Neural cell (in vitro differentiated cells): ENCODE results near the gene ZNF774. TPM values are rescaled to one million over a fixed set of nuclear protein-coding genes. Genes with fewer than 3 reads are reported as not detected.
"Not testable (repeated sequence)": the region's sequence is repeated elsewhere in the genome, so short reads cannot be mapped to it uniquely, and the experiment has no call there.

Experiments used
- H2AFZ ChIP-seq: fragments of 200-600, 300-800 bp; sonication (generic), shearing (Covaris generic); 2 replicates; pipeline ENCODE4 v1.6.0; 2014; ENCODE audit warnings: low read depth, mild to moderate bottlenecking, antibody characterized with exemption, low read length, moderate library complexity
- H3F3A ChIP-seq: fragments of 200-600 bp; shearing (Covaris generic); 2 replicates; pipeline ENCODE4 v1.6.1; 2016; ENCODE audit warnings: mild to moderate bottlenecking, moderate library complexity, mixed read lengths, antibody characterized with exemption, low read length; ENCODE audit not compliant: insufficient read depth, poor library complexity, severe bottlenecking
- H3K27ac ChIP-seq: fragments of 200-600, 300-800 bp; sonication (generic), shearing (Covaris generic); 2 replicates; pipeline ENCODE4 v1.5.1; 2014; ENCODE audit warnings: mild to moderate bottlenecking, low read length, moderate library complexity
- H3K27me3 ChIP-seq: fragments of 300-800, 200-600 bp; sonication (generic), shearing (Covaris generic); 2 replicates; pipeline ENCODE4 v1.6.0; 2014; ENCODE audit warnings: mild to moderate bottlenecking, low read depth, low read length, moderate library complexity; ENCODE audit not compliant: insufficient read depth
- H3K36me3 ChIP-seq: fragments of 300-800, 200-600 bp; sonication (generic), shearing (Covaris generic); 2 replicates; pipeline ENCODE4 v1.5.1; 2014; ENCODE audit warnings: mild to moderate bottlenecking, antibody characterized with exemption, low read length, moderate library complexity; ENCODE audit not compliant: insufficient read depth
- H3K4me2 ChIP-seq: fragments of 300-800, 200-600 bp; sonication (generic), shearing (Covaris generic); 2 replicates; pipeline ENCODE4 v1.6.0; 2014; ENCODE audit warnings: mild to moderate bottlenecking, low read length
- H3K4me3 ChIP-seq: fragments of 300-800, 200-600 bp; sonication (generic), shearing (Covaris generic); 2 replicates; pipeline ENCODE4 v1.5.1; 2014; ENCODE audit warnings: mild to moderate bottlenecking, low read length, moderate library complexity
- H3K79me2 ChIP-seq: fragments of 200-600 bp; shearing (Covaris generic); replicated peaks from 2 replicates; pipeline ENCODE4 v1.6.0; 2014; ENCODE audit warnings: mild to moderate bottlenecking, low read length, moderate library complexity; ENCODE audit not compliant: insufficient read depth
- H3K9ac ChIP-seq: fragments of 300-800, 200-600 bp; sonication (generic), shearing (Covaris generic); 2 replicates; pipeline ENCODE4 v1.6.1; 2016; ENCODE audit warnings: mild to moderate bottlenecking, low read length, mixed read lengths
- H3K9me2 ChIP-seq: fragments of 200-600 bp; shearing (Covaris generic); 2 replicates; pipeline ENCODE4 v1.6.1; 2016; ENCODE audit warnings: mild to moderate bottlenecking, low read length, mixed read lengths; ENCODE audit not compliant: insufficient read depth
- H3K9me3 ChIP-seq: fragments of 200-600, 300-800 bp; sonication (generic), shearing (Covaris generic); 2 replicates; pipeline ENCODE4 v1.6.1; 2016; ENCODE audit warnings: mild to moderate bottlenecking, mixed run types, low read length, moderate library complexity, mixed read lengths
- H4K20me1 ChIP-seq: fragments of 200-600 bp; shearing (Covaris generic); 2 replicates; pipeline ENCODE4 v1.6.1; 2016; ENCODE audit warnings: mild to moderate bottlenecking, mixed run types; ENCODE audit not compliant: insufficient read depth
- EP300 ChIP-seq: fragments of 450-650 bp; conservative IDR thresholded peaks from 2 replicates; pipeline ENCODE4 v1.6.1; 2014; ENCODE audit warnings: antibody characterized with exemption, mild to moderate bottlenecking, moderate library complexity; ENCODE audit not compliant: poor library complexity, severe bottlenecking
- EZH2 ChIP-seq: fragments of 200-600, 300-800 bp; shearing (Covaris generic), sonication (generic); IDR thresholded peaks from 2 replicates; pipeline ENCODE4 v1.6.1; 2014; ENCODE audit warnings: antibody characterized with exemption, low read length, borderline replicate concordance, mild to moderate bottlenecking; ENCODE audit not compliant: insufficient read depth, poor library complexity, severe bottlenecking
- MXI1 ChIP-seq: fragments of 450-650 bp; conservative IDR thresholded peaks from 2 replicates; pipeline ENCODE4 v1.6.1; 2014; ENCODE audit warnings: antibody characterized with exemption, mild to moderate bottlenecking; ENCODE audit not compliant: poor library complexity, severe bottlenecking
- POLR2AphosphoS5 ChIP-seq: IDR thresholded peaks from 2 replicates; pipeline ENCODE4 v1.6.1; 2012
- RAD21 ChIP-seq: fragments of 450-650 bp; conservative IDR thresholded peaks from 2 replicates; pipeline ENCODE4 v1.6.1; 2014; ENCODE audit warnings: antibody characterized with exemption, mild to moderate bottlenecking, moderate library complexity
- SMC3 ChIP-seq: fragments of 450-650 bp; conservative IDR thresholded peaks from 2 replicates; pipeline ENCODE4 v1.6.1; 2014; ENCODE audit warnings: antibody characterized with exemption, mild to moderate bottlenecking, moderate library complexity; ENCODE audit not compliant: poor library complexity
- TAF1 ChIP-seq: IDR thresholded peaks from 2 replicates; pipeline ENCODE4 v1.6.1; 2012; ENCODE audit warnings: low read depth
- polyA minus RNA-seq: library from RNA; depleted of rRNA, polyadenylated mRNA; stranded (reverse); fragments of >200 nt; gene quantifications from 2 replicates; pipeline ENCODE4 v1.2.3, GENCODE V29; 2014
- polyA plus RNA-seq: library from polyadenylated mRNA; depleted of rRNA; stranded (reverse); fragments of >200 nt; gene quantifications from 2 replicates; pipeline ENCODE4 v1.2.3, GENCODE V29; 2014
- TF ChIP-seq, protein P1 (sequence below): IDR thresholded peaks from 2 replicates; pipeline ENCODE4 v1.6.1; 2012; ENCODE audit warnings: borderline replicate concordance
- TF ChIP-seq, protein P2 (sequence below): fragments of 450-650 bp; IDR thresholded peaks from 2 replicates; pipeline ENCODE4 v1.5.1; 2014; ENCODE audit warnings: antibody characterized with exemption, mild to moderate bottlenecking, moderate library complexity; ENCODE audit not compliant: poor library complexity, severe bottlenecking

The ZNF774 gene
- polyA plus RNA-seq, result 6.8 and 7.0 TPM in 2 replicates
- polyA minus RNA-seq, result 9.5 and 28.0 TPM in 2 replicates

DNA sequence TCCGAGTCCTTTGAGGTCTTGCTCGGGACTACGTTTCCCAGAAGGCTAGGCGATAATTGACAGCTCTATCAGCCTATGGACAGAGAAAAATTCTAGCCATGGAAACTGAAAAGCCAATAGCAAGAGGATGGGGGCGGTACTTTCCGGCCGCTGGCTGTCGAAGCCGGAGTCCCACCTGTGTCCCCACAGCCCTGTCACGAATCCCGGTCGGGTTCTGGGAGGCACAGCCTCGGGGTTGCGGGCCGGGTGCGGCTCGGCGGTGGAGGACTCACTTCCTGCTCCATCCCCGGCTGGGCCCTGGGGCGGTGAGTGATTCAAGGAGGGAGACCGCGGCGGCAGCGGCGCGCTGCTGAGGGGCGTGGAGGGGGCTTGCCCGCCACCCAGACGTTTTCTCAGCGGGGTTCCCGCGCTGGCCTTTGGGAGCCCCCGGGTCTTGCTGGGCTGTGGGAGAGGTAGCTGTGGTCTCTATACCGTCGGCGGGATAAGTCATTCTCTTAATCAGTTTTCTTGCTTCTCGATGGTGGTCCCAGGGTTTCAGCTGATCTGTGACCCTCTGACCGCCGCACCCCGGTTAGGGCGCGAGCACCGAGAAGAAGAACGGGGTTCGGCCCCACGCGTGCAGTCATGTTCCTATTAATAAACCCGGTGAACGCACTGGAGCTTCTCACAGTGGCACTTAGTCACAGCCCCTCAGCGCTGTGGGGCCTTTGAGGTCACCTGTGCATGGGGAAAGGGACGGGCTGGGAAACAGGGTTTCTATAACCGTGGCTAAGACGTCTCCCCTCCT lies at the start of gene ZNF774:
ZNF774 (plus strand) TSS at position 178 of the 787 bp plus-strand sequence. CDS start 2,377 bp downstream, outside the sequence.
- no peaks in the 10 kb centered on the region for H3F3A ChIP-seq
- peak within 1 kb of the TSS; percentile 77 for H3K9ac ChIP-seq
- H3K27me3 ChIP-seq, result no peaks in the 10 kb centered on the region
- no peaks in the 10 kb centered on the region for H3K9me2 ChIP-seq
- H2AFZ ChIP-seq, result peak within 1 kb of the TSS; percentile 84
- H3K4me3 ChIP-seq, result peak within 1 kb of the TSS; percentile 97
- no peaks in the 10 kb centered on the region for H3K79me2 ChIP-seq
- peak within 1 kb of the TSS; percentile 70 for H3K4me2 ChIP-seq
- no peaks in the 10 kb centered on the region for H3K36me3 ChIP-seq
- no peaks in the 10 kb centered on the region for H4K20me1 ChIP-seq
- no peak within 1 kb of the TSS for H3K27ac ChIP-seq
- TF ChIP-seq RAD21 (no peak), MXI1 (peak; percentile 63), SMC3 (peak; percentile 14), TAF1 (peak; percentile 49), EP300 (no peak), EZH2 (no peak), POLR2AphosphoS5 (peak; percentile 71)
- TF ChIP-seq, protein P1, sequence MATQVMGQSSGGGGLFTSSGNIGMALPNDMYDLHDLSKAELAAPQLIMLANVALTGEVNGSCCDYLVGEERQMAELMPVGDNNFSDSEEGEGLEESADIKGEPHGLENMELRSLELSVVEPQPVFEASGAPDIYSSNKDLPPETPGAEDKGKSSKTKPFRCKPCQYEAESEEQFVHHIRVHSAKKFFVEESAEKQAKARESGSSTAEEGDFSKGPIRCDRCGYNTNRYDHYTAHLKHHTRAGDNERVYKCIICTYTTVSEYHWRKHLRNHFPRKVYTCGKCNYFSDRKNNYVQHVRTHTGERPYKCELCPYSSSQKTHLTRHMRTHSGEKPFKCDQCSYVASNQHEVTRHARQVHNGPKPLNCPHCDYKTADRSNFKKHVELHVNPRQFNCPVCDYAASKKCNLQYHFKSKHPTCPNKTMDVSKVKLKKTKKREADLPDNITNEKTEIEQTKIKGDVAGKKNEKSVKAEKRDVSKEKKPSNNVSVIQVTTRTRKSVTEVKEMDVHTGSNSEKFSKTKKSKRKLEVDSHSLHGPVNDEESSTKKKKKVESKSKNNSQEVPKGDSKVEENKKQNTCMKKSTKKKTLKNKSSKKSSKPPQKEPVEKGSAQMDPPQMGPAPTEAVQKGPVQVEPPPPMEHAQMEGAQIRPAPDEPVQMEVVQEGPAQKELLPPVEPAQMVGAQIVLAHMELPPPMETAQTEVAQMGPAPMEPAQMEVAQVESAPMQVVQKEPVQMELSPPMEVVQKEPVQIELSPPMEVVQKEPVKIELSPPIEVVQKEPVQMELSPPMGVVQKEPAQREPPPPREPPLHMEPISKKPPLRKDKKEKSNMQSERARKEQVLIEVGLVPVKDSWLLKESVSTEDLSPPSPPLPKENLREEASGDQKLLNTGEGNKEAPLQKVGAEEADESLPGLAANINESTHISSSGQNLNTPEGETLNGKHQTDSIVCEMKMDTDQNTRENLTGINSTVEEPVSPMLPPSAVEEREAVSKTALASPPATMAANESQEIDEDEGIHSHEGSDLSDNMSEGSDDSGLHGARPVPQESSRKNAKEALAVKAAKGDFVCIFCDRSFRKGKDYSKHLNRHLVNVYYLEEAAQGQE, result no peak
- TF ChIP-seq, protein P2, sequence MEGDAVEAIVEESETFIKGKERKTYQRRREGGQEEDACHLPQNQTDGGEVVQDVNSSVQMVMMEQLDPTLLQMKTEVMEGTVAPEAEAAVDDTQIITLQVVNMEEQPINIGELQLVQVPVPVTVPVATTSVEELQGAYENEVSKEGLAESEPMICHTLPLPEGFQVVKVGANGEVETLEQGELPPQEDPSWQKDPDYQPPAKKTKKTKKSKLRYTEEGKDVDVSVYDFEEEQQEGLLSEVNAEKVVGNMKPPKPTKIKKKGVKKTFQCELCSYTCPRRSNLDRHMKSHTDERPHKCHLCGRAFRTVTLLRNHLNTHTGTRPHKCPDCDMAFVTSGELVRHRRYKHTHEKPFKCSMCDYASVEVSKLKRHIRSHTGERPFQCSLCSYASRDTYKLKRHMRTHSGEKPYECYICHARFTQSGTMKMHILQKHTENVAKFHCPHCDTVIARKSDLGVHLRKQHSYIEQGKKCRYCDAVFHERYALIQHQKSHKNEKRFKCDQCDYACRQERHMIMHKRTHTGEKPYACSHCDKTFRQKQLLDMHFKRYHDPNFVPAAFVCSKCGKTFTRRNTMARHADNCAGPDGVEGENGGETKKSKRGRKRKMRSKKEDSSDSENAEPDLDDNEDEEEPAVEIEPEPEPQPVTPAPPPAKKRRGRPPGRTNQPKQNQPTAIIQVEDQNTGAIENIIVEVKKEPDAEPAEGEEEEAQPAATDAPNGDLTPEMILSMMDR, result no peak
- H3K9me3 ChIP-seq, result no peaks in the 10 kb centered on the region

DNA sequence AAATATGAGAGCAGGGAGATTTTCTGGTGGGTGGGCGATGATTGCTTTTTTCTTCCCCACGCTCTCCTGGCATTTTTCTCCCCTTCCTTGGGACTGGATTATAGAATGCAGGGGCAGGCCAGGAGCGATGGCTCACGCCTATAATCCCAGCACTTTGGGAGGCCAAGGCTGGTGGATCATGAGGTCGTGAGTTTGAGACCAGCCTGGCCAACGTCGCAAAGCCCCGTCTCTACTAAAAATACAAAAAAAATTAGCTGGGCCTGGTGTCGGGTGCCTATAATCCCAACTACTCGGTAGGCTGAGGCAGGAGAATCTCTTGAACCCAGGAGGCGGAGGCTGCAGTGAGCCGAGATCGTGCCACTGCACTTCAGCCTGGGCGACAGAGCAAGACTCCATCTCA lies 46.7 kb upstream of the ZNF774 start:
- H3K4me2 ChIP-seq, H2AFZ ChIP-seq, H3K36me3 ChIP-seq, H3K9me2 ChIP-seq, H3K9me3 ChIP-seq, H3K27ac ChIP-seq, H3K4me3 ChIP-seq, H3F3A ChIP-seq, H3K79me2 ChIP-seq, H4K20me1 ChIP-seq, H3K27me3 ChIP-seq, H3K9ac ChIP-seq: not testable (repeated sequence)
